ENCODE measurements around the gene ADAMTSL1.

GRCh38 chr9:18720691-18721090, 246.7 kb downstream of the ADAMTSL1 start:
- no peak for TF ChIP-seq SP1 (IDR thresholded peaks at IDR 0.05)
- no peak for TF ChIP-seq TARDBP (IDR thresholded peaks at IDR 0.05)
- no peak for TF ChIP-seq BHLHE40 (IDR thresholded peaks at IDR 0.05; ENCODE audit: borderline replicate concordance)
- TF ChIP-seq FOXK2 (IDR thresholded peaks at IDR 0.05) = no peak
- no peak for TF ChIP-seq FOXM1 (IDR thresholded peaks at IDR 0.05; ENCODE audit: borderline replicate concordance)
- no peak for TF ChIP-seq ARNT (IDR thresholded peaks at IDR 0.05)
- TF ChIP-seq CTBP1 (IDR thresholded peaks at IDR 0.05; ENCODE audit: borderline replicate concordance) = no peak
- TF ChIP-seq SUZ12 (IDR thresholded peaks at IDR 0.05) = no peak
- no peak for TF ChIP-seq HDGF (IDR thresholded peaks at IDR 0.05; ENCODE audit: borderline replicate concordance)

Measured in HEK293T (cell line).